Amniotic epithelial cell (primary cell): ENCODE measurements around the gene SBNO2.

ENCODE experiments used
- DNase-seq: peaks from one replicate; pipeline ENCODE4 v3.0.0-alpha.2; 2010; ENCODE audit warnings: low read depth

SBNO2 gene

DNA sequence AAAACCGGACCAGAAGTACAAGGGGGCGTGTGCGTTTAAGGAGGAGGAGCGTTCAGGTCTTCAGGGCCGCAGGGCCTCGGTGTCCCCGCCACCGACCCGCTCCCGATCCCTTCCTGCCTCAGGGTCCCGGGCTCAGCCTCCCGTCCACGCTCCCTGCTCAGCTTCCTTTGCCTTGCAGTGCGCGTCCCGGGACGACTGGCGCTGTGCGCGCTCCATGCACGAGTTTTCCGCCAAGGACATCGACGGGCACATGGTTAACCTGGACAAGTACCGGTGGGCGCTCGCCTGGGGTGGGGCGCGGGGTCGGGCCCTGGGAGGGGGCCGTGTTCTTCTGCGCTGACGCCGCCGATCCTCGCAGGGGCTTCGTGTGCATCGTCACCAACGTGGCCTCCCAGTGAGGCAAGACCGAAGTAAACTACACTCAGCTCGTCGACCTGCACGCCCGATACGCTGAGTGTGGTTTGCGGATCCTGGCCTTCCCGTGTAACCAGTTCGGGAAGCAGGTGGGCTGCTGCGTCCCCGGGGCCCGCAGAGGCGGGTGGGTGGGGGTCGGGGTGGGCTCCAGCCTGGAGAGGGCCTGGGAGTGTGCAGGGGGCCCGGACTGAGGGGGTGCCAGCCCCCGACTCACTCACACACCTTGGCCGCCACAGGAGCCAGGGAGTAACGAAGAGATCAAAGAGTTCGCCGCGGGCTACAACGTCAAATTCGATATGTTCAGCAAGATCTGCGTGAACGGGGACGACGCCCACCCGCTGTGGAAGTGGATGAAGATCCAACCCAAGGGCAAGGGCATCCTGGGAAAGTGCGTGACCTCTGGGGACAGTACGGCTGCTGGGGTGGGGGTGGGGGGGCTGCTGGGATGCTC is 68.8 kb downstream of the SBNO2 start:
- DNase-seq = peak; percentile 39

DNA sequence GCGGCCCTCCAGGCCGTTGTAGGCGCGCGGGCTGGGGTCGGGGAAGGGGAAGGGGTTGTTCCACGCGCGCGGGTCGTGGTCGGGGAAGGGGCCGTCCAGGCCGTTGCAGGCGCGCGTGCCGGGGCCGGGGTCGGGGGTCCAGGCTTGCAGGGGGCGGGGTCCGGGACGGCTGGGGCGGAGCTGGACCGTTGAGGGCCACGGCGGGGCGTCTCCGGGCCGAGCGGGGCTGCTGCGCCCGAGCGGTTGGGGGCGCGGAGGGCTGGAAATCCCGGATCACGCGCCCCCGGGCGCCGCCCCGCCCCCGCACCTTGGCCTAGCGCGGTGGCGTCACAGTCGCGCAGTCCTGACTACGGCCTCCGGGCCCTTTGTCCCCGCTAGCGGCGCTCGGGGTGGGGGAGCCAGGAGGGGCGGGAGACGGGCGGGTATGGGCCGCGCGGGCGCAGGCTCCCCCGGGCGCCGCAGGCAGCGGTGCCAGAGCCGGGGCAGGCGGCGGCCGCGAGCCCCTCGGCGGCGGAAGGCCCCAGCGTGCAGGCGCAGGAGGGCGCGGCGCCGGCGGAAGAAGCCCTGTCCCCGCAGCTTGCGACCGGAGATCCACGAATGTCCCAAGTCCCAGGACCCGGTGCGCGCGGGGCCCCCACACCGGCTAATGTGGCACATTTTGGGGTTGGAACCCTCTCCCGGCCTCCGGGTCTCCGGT is 69.6 kb downstream of the SBNO2 start:
- DNase-seq = peak; percentile 47

DNA sequence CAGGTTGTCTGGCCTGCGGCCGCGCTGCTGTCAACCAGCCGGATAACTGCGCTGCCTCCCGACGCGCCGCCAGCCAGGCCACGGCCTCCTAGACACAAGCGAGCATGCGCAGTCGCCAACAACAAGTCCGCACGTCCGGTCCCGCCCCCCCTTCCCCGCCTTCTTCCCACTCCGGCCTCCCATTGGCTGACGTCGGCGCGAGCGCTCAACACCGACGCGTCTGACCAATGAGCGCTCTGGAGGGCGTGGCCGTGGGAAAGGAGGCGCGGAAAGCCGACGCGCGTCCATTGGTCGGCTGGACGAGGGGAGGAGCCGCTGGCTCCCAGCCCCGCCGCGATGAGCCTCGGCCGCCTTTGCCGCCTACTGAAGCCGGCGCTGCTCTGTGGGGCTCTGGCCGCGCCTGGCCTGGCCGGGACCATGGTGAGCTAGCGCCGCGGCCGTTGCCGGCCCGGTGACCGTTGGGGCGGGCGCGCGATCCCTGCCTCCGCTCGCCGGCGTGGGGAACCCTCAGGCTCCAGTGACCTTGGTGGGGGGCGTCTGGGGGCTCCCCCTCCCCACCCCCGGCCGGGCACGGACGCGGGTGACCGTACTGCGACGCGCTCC is 70.3 kb downstream of the SBNO2 start, which contains the start of gene GPX4:
Gene GPX4 (plus strand): TSS at position 287 of the 603 bp plus-strand sequence. CDS start 50 bp downstream, at position 337.
- DNase-seq = peak; percentile 98

- DNase-seq = peak; percentile 35
These were observed 70.8 kb downstream of the SBNO2 start for GRCh38 chr19:1103132-1103707.

GRCh38 chr19:1102407-1103131 is 71.5 kb downstream of the SBNO2 start:
- DNase-seq = peak; percentile 100

DNA sequence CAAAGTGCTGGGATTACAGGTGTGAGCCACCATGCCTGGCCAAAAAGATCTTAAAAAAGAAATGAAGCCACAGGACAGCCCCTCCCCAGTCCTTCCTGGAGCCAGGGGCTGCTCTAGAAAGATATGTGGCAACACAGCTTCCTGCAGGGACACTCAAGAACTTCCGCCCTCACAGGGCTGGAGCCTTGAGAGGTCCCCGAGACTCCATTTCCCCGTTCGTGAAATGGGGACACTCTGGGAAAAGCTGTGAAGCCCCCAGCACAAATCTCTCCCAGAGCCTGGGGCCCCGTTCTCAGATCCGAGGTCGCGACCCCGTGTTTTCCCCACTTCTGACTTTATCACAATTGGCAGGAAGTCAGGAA is 72.8 kb downstream of the SBNO2 start:
- DNase-seq = no peak

DNA sequence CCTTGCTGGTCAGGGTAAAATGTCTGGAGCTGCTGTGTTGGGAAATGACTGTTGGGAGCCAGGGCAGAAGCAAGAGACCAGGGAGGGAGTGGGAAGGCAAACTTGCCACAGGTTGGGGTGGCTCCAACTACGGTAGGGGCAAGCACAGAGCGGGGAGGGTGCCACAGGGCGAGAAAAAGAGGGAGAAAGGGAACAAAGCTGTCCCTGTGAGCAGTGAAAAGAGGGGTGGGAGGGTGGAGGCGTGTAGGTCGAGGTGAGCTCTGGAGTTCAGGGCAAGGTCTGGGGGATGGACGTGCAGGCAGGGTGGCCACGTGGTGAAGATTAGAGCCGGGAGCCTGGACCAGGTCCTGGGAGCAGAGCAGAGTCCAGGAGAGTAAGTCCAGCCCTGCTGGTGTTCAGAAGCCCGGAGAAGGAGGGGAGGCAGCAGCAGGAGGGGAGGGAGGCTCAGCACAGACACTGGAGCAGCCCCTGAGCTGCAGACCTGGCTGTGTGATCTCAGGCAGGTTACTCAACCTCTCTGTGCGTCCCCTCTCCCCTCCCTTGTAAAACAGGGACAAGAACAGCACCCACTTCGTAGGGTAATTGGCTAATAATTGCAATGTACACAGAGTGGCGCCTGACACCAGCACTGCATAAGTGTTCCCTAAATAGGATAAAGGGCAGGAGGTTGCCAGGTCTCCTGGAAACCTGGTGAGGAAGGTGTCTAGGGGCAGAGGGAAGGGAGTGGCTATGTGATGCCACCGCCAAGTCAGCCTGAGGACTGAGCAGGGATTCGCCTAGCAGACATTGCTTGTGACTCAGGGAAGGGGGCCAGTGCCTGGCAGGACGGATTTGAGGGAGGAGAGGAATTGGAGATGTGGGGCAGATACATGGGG is 75.7 kb downstream of the SBNO2 start:
- peak; percentile 41 for DNase-seq

DNA sequence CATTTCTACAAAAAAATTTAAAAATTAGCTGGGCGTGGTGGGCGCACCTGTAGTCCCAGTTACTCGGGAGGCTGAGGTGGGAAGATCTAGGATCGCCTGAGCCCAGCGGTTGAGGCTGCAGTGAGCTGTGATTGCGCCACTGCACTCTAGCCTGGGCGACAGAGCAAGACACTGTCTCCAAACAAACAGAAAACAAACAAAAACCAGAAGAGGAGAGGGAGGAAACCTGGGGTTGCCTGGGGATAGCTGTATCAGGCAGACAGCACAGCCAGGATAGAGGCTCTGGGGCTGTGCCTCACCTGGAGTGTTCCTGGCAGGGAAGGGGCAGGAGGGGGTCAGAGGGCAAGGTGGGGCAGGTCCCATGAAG is 76.3 kb downstream of the SBNO2 start:
- no peak for DNase-seq

DNA sequence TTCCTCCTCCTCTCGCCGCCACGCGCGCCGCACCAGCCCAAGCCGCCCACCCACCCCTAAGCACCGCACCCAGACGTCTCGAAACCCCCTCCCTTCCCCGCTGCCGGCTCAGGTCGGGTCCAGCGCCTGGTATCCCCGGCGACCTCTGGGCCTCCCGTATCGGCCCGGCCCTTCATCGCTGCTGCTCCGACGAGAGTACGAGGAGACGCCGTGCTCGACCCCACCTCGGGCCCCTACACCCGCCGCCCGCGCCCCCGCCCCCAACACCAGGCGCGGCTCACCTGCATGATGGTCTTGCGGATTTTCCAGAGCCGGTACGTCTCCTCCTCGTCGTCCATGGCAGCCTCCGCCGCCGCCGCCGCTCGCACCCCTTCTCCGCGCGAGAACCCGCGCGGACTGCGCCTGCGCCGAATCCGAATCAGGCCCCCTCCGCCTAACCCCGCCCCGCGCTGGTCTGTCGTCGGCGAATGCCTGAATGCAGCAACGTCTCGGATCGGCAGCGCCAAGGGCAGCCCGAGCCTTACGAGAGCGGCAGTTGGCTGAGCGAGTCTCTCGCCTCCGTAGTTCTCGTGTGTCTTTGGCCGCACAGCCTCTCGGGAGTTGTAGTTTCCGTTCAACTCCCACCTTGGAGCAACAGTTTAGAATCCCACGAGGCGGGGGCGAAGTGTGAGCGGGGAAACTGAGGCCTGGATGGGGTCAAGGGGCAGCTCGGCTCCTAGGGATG is 78.9 kb downstream of the SBNO2 start, which contains the start of gene POLR2E:
Gene POLR2E (minus strand): TSS at position 398 of the 724 bp plus-strand sequence. CDS start 60 bp downstream, at position 338.
- peak; percentile 95 for DNase-seq

DNA sequence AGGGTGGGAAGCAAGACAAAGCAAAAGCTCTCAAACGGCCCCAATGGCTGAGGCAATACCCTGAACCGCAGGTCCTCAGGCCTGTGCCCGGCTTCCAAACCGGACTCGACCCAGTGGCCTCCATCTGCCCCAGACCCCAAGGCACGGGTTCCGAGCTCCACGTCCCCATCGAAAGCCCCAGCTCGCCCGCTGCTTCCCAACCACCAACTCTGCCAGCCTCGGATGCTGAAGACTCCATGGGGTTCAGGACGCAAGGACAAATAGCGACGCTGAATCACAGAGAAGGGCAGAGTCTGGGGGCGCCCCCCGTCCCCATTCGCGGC is 79.5 kb downstream of the SBNO2 start:
- DNase-seq = no peak

- no peak for DNase-seq
These were observed 80.1 kb downstream of the SBNO2 start for GRCh38 chr19:1093811-1094553.

GRCh38 chr19:1093330-1093729 is 80.7 kb downstream of the SBNO2 start:
- no peak for DNase-seq

- DNase-seq = no peak
These were observed 82.4 kb downstream of the SBNO2 start for GRCh38 chr19:1091544-1092175.

- DNase-seq = no peak
These were observed 83.1 kb downstream of the SBNO2 start for GRCh38 chr19:1090731-1091543.

DNA sequence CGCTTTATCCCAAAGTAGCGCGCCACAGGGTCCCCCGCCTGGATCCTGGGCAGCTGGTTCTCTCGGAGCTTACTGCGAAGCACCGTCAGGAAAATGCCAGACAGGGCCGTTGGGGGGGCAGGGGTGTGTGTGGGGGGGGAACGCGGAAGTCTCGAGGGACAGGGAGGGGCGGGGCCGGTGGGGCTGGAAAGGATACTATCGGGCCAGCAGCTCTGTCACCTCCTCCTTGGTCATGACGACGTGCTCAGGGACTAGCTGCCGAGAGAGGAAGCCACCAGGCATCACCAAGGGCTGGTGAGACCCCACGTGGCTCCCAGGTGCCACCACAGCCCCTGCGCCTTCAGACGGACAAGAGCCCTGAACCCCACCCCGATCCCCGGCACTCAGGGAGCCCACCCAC is 84.2 kb downstream of the SBNO2 start:
- DNase-seq = no peak

DNA sequence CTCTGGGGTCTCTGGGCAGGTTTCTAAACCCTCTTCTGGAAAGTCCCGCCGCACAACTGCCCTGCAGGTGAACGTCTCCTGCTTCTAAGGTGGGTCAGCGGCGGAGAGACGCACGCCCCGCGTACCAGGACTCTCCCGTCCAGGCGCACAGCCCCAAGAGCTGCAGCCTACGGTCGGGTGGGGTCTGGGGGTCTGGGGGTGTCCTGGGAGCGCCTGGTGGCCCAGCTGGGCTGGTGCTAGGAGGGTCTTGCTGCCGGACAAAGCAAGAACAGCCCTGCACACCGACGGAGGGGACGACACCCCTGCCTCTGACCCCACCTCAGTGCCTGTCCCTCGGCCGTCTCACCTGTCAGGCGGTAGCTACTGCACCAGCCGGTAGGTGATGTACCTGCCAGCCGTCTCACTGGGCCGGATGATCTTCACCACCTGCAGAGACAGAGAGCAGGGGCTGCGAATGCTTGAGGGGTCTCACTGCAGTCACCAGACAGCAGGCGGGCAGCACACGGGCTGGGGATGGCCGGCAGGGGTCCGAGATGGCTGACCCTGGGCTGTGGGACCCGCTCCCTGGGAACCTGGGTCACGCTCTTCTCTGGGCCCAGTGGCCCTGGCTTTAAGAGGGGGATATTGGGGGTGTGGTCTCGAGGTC is 84.8 kb downstream of the SBNO2 start:
- no peak for DNase-seq

DNA sequence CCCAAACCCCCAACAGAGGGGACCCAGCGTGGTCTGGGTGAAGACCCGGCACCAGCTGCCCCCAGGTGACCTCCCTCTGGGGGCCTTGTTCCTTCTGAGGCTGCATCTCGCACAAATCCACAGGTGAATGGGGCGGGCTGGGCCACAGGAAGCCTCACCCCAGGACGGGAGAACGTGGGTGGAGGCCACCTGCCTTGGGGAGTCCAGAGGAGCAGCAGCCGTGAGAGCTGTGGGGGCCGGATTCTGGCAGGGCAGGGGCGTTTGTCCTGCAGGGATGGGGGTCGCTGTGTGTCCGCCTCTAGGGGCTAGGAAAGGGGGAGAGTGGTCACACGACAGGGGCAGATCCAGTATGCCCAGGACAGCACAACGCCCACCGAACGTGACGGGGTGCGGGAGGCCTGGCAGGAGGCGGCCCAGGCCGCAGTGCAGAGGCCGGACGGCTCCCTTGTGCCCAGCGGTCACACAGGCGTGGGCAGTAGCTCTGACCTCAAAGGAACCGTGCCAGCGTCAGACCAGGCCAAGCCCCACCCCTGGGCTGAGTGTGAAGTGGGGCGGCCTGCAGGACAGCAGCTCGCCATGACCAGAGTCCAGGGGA is 85.6 kb downstream of the SBNO2 start:
- no peak for DNase-seq
